GM12865 (cell line): ENCODE measurements around the gene NAV1.
"Not testable (repeated sequence)": the region's sequence is repeated elsewhere in the genome, so short reads cannot be mapped to it uniquely, and the experiment has no call there.

ENCODE experiments used
- DNase-seq: peaks from one replicate; pipeline ENCODE4 v3.0.0; 2010; ENCODE audit warnings: low read depth
- H3K4me3 ChIP-seq: 2 replicates; pipeline ENCODE4 v1.5.1; 2011; ENCODE audit warnings: mild to moderate bottlenecking, low read depth, low read length, control low read depth
- CTCF ChIP-seq: IDR thresholded peaks from 2 replicates; pipeline ENCODE4 v1.5.1; 2011; ENCODE audit warnings: low read length, control low read depth, low read depth, inconsistent platforms; ENCODE audit not compliant: insufficient read depth; ENCODE audit errors: missing control alignments

NAV1 gene

GRCh38 chr1:201515062-201515750, 23.7 kb upstream of the NAV1 start:
- TF ChIP-seq CTCF, result no peak
- no peak overlapping the region for H3K4me3 ChIP-seq
- no peak for DNase-seq

- no peak for DNase-seq
- H3K4me3 ChIP-seq, result no peak overlapping the region
- no peak for TF ChIP-seq CTCF
Measured at GRCh38 chr1:201515895-201516294, 23.0 kb upstream of the NAV1 start.

GRCh38 chr1:201516511-201517127, 22.3 kb upstream of the NAV1 start:
- H3K4me3 ChIP-seq, result no peak overlapping the region
- no peak for DNase-seq
- no peak for TF ChIP-seq CTCF

GRCh38 chr1:201517631-201518030, 21.3 kb upstream of the NAV1 start:
- H3K4me3 ChIP-seq, result no peak overlapping the region
- TF ChIP-seq CTCF, result no peak
- DNase-seq, result no peak

- no peak for DNase-seq
- no peak overlapping the region for H3K4me3 ChIP-seq
- no peak for TF ChIP-seq CTCF
Measured at GRCh38 chr1:201518071-201518470, 20.9 kb upstream of the NAV1 start.

GRCh38 chr1:201520046-201520575, 18.8 kb upstream of the NAV1 start:
- not testable (repeated sequence) for H3K4me3 ChIP-seq, DNase-seq

- no peak overlapping the region for H3K4me3 ChIP-seq
- TF ChIP-seq CTCF, result no peak
- DNase-seq, result no peak
Measured at GRCh38 chr1:201525193-201525778, 13.6 kb upstream of the NAV1 start.
